IMR-90 (cell line): ENCODE data around the gene SEC14L1. TPM values are rescaled to one million over a fixed set of nuclear protein-coding genes. Genes with fewer than 3 reads are reported as not detected.

Experiments
- ATAC-seq: fragments of 200-7000 bp; cut with Tn5 transposase; 2 replicates; pipeline ENCODE4 v1.9.1; 2020; ENCODE audit warnings: low read depth, mild to moderate bottlenecking, moderate library complexity
- BruUV-seq: library from RNA; stranded (reverse); fragments of 400-500 nt; replicated peaks from 2 replicates; lab custom pipeline; 2021; lab: Mats Ljungman, UMichigan
- CTCF ChIA-PET: fragments of 300-600 bp; formaldehyde crosslinking; extraction: SDS; loops from one replicate; lab custom pipeline; 2021; ENCODE audit warnings: antibody characterized with exemption; lab: Yijun Ruan, JAX
- POLR2A ChIA-PET: fragments of 300-600 bp; sonication (Branson Sonifier 250); formaldehyde crosslinking; loops from one replicate; lab custom pipeline; 2022; ENCODE audit warnings: antibody characterized with exemption; ENCODE audit not compliant: unreplicated experiment; lab: Charles Lee
- DNase-seq: peaks from one replicate; pipeline ENCODE4 v3.0.0; 2013
- H2AFZ ChIP-seq: replicated peaks from 2 replicates; pipeline ENCODE3; 2013; ENCODE audit warnings: low read length, mild to moderate bottlenecking; ENCODE audit not compliant: poor library complexity
- H2AK5ac ChIP-seq: 2 replicates; pipeline ENCODE4 v1.6.1; 2013; ENCODE audit warnings: low read depth, low read length, inconsistent platforms
- H2AK9ac ChIP-seq: replicated peaks from 2 replicates; pipeline ENCODE3; 2013; ENCODE audit warnings: mild to moderate bottlenecking, low read depth, low read length, moderate library complexity; ENCODE audit not compliant: poor library complexity
- H2BK120ac ChIP-seq: 2 replicates; pipeline ENCODE4 v1.6.1; 2013; ENCODE audit warnings: low read depth, low read length, inconsistent platforms
- H2BK15ac ChIP-seq: 3 replicates; pipeline ENCODE4 v1.6.1; 2013; ENCODE audit warnings: low read depth, low read length, inconsistent platforms
- H2BK20ac ChIP-seq: 2 replicates; pipeline ENCODE4 v1.6.1; 2013; ENCODE audit warnings: low read depth, mild to moderate bottlenecking, inconsistent platforms, low read length, moderate library complexity
- H2BK5ac ChIP-seq: 2 replicates; pipeline ENCODE4 v1.6.1; 2013; ENCODE audit warnings: mild to moderate bottlenecking, low read depth, low read length, inconsistent platforms; ENCODE audit not compliant: poor library complexity, severe bottlenecking
- H3K14ac ChIP-seq: replicated peaks from 2 replicates; pipeline ENCODE4 v1.6.1; 2013; ENCODE audit warnings: low read depth, low read length, inconsistent platforms
- H3K18ac ChIP-seq: 2 replicates; pipeline ENCODE4 v1.6.1; 2013; ENCODE audit warnings: low read depth, low read length, control low read depth
- H3K23ac ChIP-seq: 2 replicates; pipeline ENCODE4 v1.6.1; 2013; ENCODE audit warnings: low read depth, low read length, inconsistent platforms
- H3K27ac ChIP-seq: 2 replicates; pipeline ENCODE4 v1.5.1; 2013; ENCODE audit warnings: mild to moderate bottlenecking, control low read depth, low read length; ENCODE audit not compliant: insufficient read depth
- H3K27me3 ChIP-seq: 2 replicates; pipeline ENCODE4 v1.6.1; 2013; ENCODE audit warnings: low read length; ENCODE audit not compliant: control insufficient read depth, insufficient read depth
- H3K36me3 ChIP-seq: 2 replicates; pipeline ENCODE4 v1.6.1; 2013; ENCODE audit warnings: low read length, mixed read lengths; ENCODE audit not compliant: control insufficient read depth, insufficient read depth
- H3K4ac ChIP-seq: 2 replicates; pipeline ENCODE4 v1.6.1; 2013; ENCODE audit warnings: low read depth, low read length, inconsistent platforms
- H3K4me1 ChIP-seq: 2 replicates; pipeline ENCODE4 v1.6.1; 2013; ENCODE audit warnings: low read length, mixed read lengths; ENCODE audit not compliant: control insufficient read depth, insufficient read depth
- H3K4me2 ChIP-seq: 2 replicates; pipeline ENCODE4 v1.6.1; 2013; ENCODE audit warnings: low read depth, mild to moderate bottlenecking, control low read depth, low read length, moderate library complexity
- H3K4me3 ChIP-seq: 2 replicates; pipeline ENCODE4 v1.5.1; 2013; ENCODE audit warnings: low read depth, mild to moderate bottlenecking, control low read depth, low read length, moderate library complexity; ENCODE audit not compliant: insufficient read depth
- H3K56ac ChIP-seq: 2 replicates; pipeline ENCODE4 v1.6.1; 2013; ENCODE audit warnings: low read length, inconsistent platforms; ENCODE audit not compliant: insufficient read depth; ENCODE audit errors: extremely low read depth
- H3K79me1 ChIP-seq, 2 experiments: 2 replicates each; pipeline ENCODE4 v1.6.1; 2013; ENCODE audit warnings: low read length in 2 of 2, inconsistent platforms in 1 of 2, low read depth in 1 of 2
- H3K9ac ChIP-seq: 2 replicates; pipeline ENCODE4 v1.6.1; 2013; ENCODE audit warnings: low read depth, low read length, control low read depth
- H3K9me1 ChIP-seq: 2 replicates; pipeline ENCODE4 v1.6.1; 2013; ENCODE audit warnings: low read length, inconsistent platforms; ENCODE audit not compliant: insufficient read depth
- H3K9me3 ChIP-seq: 2 replicates; pipeline ENCODE4 v1.6.1; 2013; ENCODE audit warnings: low read length; ENCODE audit not compliant: control insufficient read depth, insufficient read depth
- H4K20me1 ChIP-seq: 2 replicates; pipeline ENCODE4 v1.6.1; 2013; ENCODE audit warnings: low read length, inconsistent platforms; ENCODE audit not compliant: insufficient read depth
- H4K5ac ChIP-seq: 2 replicates; pipeline ENCODE4 v1.6.1; 2013; ENCODE audit warnings: mild to moderate bottlenecking, low read depth, low read length, control low read depth
- H4K8ac ChIP-seq, 2 experiments: 2 replicates each; pipeline ENCODE4 v1.6.1; 2013; ENCODE audit warnings: low read depth in 2 of 2, low read length in 2 of 2, control low read depth in 1 of 2, inconsistent platforms in 1 of 2
- H4K91ac ChIP-seq: 2 replicates; pipeline ENCODE4 v1.6.1; 2013; ENCODE audit warnings: low read depth, low read length, inconsistent platforms; ENCODE audit not compliant: insufficient read depth
- CEBPB ChIP-seq: IDR thresholded peaks from 2 replicates; pipeline ENCODE4 v1.6.1; 2012; ENCODE audit warnings: low read depth, low read length, improper control_type of control experiment
- MAFK ChIP-seq: IDR thresholded peaks from 2 replicates; pipeline ENCODE4 v1.6.1; 2012; ENCODE audit warnings: low read depth, low read length, improper control_type of control experiment
- NFE2L2 ChIP-seq: fragments of 150-350 bp; IDR thresholded peaks from 2 replicates; pipeline ENCODE4 v1.6.1; 2016; ENCODE audit warnings: low read depth, mild to moderate bottlenecking, low read length
- RAD21 ChIP-seq: IDR thresholded peaks from 2 replicates; pipeline ENCODE4 v1.6.1; 2012; ENCODE audit warnings: low read length, improper control_type of control experiment
- RCOR1 ChIP-seq: IDR thresholded peaks from 2 replicates; pipeline ENCODE4 v1.6.1; 2012; ENCODE audit warnings: mild to moderate bottlenecking, low read length, improper control_type of control experiment; ENCODE audit not compliant: insufficient replicate concordance
- RFX5 ChIP-seq: IDR thresholded peaks from 2 replicates; pipeline ENCODE4 v1.8.0; 2012; ENCODE audit warnings: low read depth, mild to moderate bottlenecking, low read length, moderate library complexity
- WGBS, 2 experiments: methylation state at CpG; one replicate each; pipeline versions ENCODE4 v1.1.5 to v1.1.7; 2013; ENCODE audit warnings: missing lambda C conversion rate in 2 of 2; ENCODE audit not compliant: insufficient read length in 1 of 2; ENCODE audit errors: extremely low coverage in 2 of 2; 5-methylcytosine and 5-hydroxymethylcytosine counted together
- dilution Hi-C: fragments of 300-500 bp; cut with HindIII; formaldehyde crosslinking; loops from one replicate; pipeline ENCODE4 v1.14.3; 2018; ENCODE audit warnings: low sequenced_read_pairs; ENCODE audit not compliant: unreplicated experiment
- in situ Hi-C: fragments of 300-500 bp; cut with MboI; formaldehyde crosslinking; loops from 3 replicates; pipeline ENCODE4 v1.14.3; 2019; ENCODE audit warnings: low sequenced_read_pairs, inconsistent platforms, mixed read lengths
- intact Hi-C: fragments of 100-400 bp; cut with micrococcal nuclease; formaldehyde crosslinking; loops from 2 replicates; pipeline ENCODE4 v1.10.0; 2022
- polyA plus RNA-seq, 3 experiments: library from polyadenylated mRNA; depleted of rRNA; stranded (reverse); fragments of >200 nt; gene quantifications; 2 replicates each; pipeline ENCODE4 v1.2.3, GENCODE V29; 2012; ENCODE audit warnings: low replicate concordance in 1 of 3
- total RNA-seq: library from RNA; depleted of rRNA; stranded (reverse); fragments of >200 nt; gene quantifications from 2 replicates; pipeline ENCODE4 v1.2.3, GENCODE V29; 2012
- TF ChIP-seq, protein P1 (sequence below): conservative IDR thresholded peaks from 2 replicates; pipeline ENCODE4 v1.5.1; 2012; ENCODE audit warnings: mild to moderate bottlenecking, low read depth, low read length, improper control_type of control experiment
- TF ChIP-seq, protein P2 (sequence below): fragments of 150-350 bp; IDR thresholded peaks from 2 replicates; pipeline ENCODE4 v1.6.1; 2016; ENCODE audit warnings: low read depth, mild to moderate bottlenecking, low read length, moderate library complexity, borderline replicate concordance
- TF ChIP-seq, protein P3 (sequence below): fragments of 150-350 bp; IDR thresholded peaks from 2 replicates; pipeline ENCODE4 v1.6.1; 2017; ENCODE audit warnings: mild to moderate bottlenecking, antibody characterized with exemption, low read length, low read depth

SEC14L1 gene
- total and polyA plus RNA-seq, 2 of the 4 experiments (the other 2 are of a cell fraction), result 24.9 to 35.8 TPM

DNA sequence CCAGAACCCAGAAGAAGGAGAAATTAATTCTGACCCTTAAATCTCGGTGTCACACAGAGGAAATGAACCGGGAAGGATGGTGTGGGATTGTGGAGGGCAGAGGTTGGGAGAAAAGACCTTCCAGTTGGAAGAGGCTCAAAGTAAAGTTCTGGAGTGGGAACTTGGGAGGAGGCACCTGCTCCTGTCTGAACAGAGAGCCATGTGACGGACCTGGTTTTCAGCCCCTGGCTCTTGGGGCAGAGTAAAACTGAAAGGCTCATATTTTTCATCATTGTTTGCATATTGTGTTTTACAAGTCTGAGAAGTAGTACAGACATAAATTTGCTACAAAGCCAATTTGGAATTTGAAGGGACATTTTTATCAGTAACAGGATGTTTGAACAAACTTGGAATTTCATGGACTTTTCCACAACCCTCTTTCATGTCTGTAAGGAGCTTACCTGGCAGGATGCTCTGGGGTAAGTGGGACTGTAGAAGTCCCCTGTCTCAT, 24.4 kb upstream of the SEC14L1 start:
- intact Hi-C loops, result no loop called here

More for the DNA sequence above, 24.4 kb upstream of the SEC14L1 start:
- Histone ChIP-seq H4K5ac (no peak overlapping the region), H3K4me3 (no peak overlapping the region), H2AK5ac (no peak overlapping the region), H3K9me1 (peaks cover 6% of the 10 kb centered on the region; the same call in 1 of the 2 replicates), H3K27ac (no peak overlapping the region), H3K18ac (no peak overlapping the region), H3K4me1 (peaks cover 5% of the 10 kb centered on the region), H3K4me2 (no peak overlapping the region), H4K91ac (no peak overlapping the region), H3K14ac (no peak overlapping the region), H3K23ac (no peak overlapping the region), H3K9me3 (no peaks in the 10 kb centered on the region), H3K4ac (no peak overlapping the region), H3K9ac (no peak overlapping the region), H2BK20ac (no peak overlapping the region), H3K27me3 (no peaks in the 10 kb centered on the region), H3K36me3 (no peaks in the 10 kb centered on the region), H4K8ac (no peak overlapping the region), H2BK15ac (no peak overlapping the region; the same call in 1 of the 3 replicates), H2BK120ac (no peak overlapping the region), H3K56ac (no peak overlapping the region), H2AFZ (peak overlapping the region; percentile 54), H3K79me1 (peaks cover 0 to 5% of the 10 kb centered on the region in 2 experiments; a peak in 1 of 4 replicates), H2AK9ac (no peak overlapping the region), H4K20me1 (no peaks in the 10 kb centered on the region), H2BK5ac (no peak overlapping the region)
- dilution Hi-C loops, result no loop called here
- no TSS peak for BruUV-seq
- in situ Hi-C loops, result no loop called here
- ChIA-PET CTCF (no interaction called here), POLR2A (no interaction called here)
- 60% methylated on average over 1 of the region's 3 CpGs; no CpG with 5 or more reads in 1 of the 2 experiments for WGBS, 2 experiments
- TF ChIP-seq MAFK, result no peak
- TF ChIP-seq, protein P1, sequence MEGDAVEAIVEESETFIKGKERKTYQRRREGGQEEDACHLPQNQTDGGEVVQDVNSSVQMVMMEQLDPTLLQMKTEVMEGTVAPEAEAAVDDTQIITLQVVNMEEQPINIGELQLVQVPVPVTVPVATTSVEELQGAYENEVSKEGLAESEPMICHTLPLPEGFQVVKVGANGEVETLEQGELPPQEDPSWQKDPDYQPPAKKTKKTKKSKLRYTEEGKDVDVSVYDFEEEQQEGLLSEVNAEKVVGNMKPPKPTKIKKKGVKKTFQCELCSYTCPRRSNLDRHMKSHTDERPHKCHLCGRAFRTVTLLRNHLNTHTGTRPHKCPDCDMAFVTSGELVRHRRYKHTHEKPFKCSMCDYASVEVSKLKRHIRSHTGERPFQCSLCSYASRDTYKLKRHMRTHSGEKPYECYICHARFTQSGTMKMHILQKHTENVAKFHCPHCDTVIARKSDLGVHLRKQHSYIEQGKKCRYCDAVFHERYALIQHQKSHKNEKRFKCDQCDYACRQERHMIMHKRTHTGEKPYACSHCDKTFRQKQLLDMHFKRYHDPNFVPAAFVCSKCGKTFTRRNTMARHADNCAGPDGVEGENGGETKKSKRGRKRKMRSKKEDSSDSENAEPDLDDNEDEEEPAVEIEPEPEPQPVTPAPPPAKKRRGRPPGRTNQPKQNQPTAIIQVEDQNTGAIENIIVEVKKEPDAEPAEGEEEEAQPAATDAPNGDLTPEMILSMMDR, result no peak
- TF ChIP-seq RFX5, result no peak
- no peak for TF ChIP-seq NFE2L2
- TF ChIP-seq, protein P2, sequence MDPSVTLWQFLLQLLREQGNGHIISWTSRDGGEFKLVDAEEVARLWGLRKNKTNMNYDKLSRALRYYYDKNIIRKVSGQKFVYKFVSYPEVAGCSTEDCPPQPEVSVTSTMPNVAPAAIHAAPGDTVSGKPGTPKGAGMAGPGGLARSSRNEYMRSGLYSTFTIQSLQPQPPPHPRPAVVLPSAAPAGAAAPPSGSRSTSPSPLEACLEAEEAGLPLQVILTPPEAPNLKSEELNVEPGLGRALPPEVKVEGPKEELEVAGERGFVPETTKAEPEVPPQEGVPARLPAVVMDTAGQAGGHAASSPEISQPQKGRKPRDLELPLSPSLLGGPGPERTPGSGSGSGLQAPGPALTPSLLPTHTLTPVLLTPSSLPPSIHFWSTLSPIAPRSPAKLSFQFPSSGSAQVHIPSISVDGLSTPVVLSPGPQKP, result no peak
- no peak for TF ChIP-seq RAD21
- TF ChIP-seq, protein P3, sequence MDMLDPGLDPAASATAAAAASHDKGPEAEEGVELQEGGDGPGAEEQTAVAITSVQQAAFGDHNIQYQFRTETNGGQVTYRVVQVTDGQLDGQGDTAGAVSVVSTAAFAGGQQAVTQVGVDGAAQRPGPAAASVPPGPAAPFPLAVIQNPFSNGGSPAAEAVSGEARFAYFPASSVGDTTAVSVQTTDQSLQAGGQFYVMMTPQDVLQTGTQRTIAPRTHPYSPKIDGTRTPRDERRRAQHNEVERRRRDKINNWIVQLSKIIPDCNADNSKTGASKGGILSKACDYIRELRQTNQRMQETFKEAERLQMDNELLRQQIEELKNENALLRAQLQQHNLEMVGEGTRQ, result no peak
- TF ChIP-seq RCOR1, result no peak
- TF ChIP-seq CEBPB, result no peak
- no peak for ATAC-seq
- DNase-seq, result no peak
